Endometrial microvascular endothelial cells (primary cell): ENCODE results near the gene NOPCHAP1. TPM values are rescaled to one million over a fixed set of nuclear protein-coding genes. Genes with fewer than 3 reads are reported as not detected.
"Not testable (repeated sequence)": the region's sequence is repeated elsewhere in the genome, so short reads cannot be mapped to it uniquely, and the experiment has no call there.

Source experiments
- in situ Hi-C: cut with HindIII; loops from 2 replicates; pipeline ENCODE4 v1.10.0; 2017; ENCODE audit warnings: low sequenced_read_pairs, low pct_unique_long_range_greater_than_20kb; ENCODE audit errors: inconsistent ontology term
- total RNA-seq: library from RNA; depleted of rRNA; stranded (reverse); fragments of >200 nt; gene quantifications from one replicate; pipeline ENCODE4 v1.2.3, GENCODE V29; 2015; ENCODE audit errors: inconsistent ontology term

NOPCHAP1 gene
- total RNA-seq, 1 donor from 2014 or later, result 5.6 TPM

DNA sequence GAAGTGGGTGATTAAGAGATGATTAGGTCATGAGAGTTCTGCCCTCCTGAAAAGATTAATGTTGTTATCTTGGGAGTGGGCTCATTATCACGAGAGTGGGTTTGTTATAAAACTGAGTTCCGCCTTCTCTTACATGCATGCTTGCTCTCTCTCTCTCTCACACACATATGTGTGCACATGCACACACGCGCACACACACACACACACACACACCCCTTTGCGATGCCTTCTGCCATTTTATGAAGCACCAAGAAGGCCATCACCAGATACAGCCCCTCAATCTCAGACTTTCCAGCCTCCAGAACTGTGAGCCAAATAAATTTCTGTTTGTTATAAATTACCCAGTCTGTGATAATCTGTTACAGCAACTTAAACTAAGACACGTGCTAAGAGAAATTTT is 22.4 kb upstream of the NOPCHAP1 start:
- in situ Hi-C loops, result no loop called here

DNA sequence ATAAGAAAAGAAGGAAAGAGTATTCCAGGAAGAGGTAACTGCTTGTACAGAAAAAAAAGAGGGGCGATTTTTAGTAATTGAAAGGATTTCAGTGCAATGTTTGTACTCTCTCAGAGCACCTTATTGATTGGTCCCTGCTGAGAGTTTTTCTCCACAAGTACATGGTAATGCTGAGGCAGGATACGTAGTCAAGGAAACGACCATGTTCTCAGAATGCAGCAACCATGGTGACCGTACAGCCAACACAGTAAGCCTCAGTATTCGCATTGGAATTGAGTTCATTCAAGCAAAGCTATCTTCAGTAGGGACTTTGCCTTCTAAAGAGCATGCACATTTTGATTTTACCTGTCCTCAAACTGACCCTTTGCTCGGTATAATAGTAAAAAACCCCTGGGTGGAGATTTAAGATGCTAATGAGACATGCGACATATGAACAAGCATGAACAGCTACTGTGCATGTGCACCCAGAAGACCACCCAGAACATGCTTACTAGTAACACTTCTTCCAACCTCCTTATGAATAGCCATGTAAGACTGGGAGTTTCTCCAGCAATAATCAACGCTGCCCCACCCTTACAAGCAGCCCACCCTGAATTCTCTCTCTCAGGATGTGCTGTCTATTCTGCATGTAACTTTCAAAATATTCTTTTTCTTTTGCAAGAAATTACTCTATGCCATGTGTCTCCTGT is 21.8 kb upstream of the NOPCHAP1 start:
- in situ Hi-C loops, result no loop called here

DNA sequence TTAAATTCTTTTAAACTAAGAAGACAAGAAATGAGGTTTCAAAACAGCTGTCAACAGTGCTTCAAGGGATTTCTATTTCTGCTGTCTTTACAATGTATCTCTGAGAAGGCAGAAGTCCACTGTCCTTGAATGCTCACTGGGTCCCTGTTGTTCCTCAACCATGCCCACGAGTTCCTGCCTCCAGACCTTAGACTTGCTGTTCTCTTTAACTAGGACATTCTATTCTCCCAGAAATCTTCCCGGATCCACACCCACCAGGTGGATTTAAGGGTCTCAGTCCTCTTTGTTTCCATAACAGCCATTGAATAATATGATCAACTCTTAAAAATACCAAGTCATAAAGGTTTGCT is 21.3 kb upstream of the NOPCHAP1 start:
- in situ Hi-C loops, result no loop called here

DNA sequence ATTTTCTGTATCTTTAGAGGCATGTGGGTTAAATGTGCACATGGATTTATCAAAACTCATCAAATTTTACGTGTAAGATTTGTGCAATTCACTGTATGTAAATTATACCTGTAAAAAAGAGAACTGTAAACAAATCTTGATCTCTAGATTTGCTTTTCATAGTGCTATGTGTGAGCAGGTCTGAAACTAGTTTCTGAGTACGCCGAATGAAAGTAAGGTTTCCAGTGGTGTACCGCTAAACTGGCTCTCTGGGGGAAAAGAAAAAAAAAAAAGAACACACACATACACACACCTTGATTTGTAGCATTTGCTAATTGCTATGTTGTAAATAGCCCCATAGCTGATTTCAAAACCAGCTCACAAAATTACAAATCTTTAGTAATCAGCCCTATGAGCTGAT is 19.4 kb upstream of the NOPCHAP1 start:
- in situ Hi-C loops, result no loop called here

DNA sequence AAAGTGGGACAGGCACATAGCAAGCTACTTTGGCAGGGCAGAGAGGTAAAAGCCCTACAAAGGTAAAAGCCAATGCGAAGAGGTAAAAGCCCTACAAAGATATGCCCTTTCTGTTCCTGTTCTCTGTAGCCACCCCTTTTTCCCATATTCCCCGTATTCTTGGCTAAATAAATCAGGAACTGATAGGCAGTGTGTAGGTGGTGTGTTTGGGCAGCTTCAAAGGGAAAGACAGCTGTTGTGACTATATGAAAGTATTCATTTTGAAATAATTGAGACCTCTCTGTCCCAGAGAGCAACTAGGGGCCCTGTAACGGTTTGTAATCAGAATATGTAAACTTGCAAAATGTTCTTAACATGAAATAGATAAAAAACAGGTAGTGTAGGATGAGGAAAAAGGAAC is 16.8 kb upstream of the NOPCHAP1 start:
- in situ Hi-C loops, result no loop called here

DNA sequence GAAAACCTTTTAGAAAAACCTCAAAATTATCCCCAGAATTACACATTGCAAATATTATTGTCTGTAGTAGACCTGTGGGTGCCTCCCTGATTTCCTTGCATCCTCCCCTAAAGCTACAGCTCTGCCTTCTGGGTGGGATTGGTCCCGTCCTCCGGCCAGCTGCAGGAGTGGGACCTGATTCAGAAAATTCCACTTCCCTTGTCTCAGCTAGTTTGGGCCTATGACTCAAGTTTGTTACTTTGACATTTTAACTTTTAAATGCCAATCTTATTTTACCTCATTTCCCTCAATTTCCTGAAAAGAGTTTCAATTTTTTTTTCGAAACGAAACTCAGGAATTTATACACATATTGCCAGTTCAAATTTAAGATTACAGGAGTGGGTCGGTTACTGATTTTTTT is 14.8 kb upstream of the NOPCHAP1 start:
- in situ Hi-C loops, result no loop called here

DNA sequence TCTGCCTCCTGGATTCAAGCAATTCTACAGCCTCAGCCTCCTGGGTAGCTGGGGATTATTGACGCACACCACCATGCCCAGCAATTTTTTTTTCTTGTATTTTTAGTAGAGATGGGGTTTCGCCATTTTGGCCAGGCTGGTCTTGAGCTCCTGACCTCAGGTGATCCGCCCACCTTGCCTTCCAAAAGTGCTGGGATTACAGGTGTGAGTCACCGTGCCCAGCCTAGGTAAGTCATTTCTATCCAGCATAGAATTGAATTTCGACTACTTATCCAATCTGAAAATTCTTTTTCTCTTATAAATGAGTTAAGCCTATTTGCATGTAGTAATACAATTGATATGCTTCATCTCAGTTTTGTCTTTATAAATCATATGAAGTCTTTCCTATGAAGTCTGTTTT is 12.9 kb upstream of the NOPCHAP1 start:
- in situ Hi-C loops, result no loop called here

DNA sequence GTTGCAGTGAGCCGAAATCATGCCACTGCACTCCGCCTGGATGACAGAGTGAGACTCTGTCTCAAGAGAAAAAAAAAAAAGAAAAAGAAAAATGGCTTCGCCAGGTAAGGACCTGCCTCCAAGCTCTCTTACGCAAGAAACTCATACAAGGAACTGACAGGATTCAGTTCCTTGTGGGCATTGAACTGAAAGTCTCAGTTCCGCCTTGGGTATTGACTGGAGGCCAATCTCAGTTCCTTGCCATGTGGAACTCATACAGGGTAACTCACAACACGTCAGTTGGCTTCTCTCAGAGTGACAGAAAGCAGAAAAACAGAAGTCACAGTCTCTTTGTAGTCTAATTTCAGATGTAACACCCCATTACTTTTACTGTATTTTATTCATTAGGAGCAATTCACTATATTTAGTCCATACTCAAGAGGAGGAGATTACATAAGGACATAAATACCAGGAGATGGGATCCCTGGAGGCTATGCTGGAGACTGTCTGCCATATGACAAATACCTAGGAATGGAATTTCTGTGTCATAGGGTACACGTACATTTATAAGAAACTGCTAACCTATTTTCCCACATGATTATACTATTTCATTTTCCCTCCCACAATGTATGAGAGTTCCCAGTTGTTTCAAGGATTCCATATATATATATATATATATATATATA is 11.4 kb upstream of the NOPCHAP1 start:
- in situ Hi-C loops, result no loop called here

DNA sequence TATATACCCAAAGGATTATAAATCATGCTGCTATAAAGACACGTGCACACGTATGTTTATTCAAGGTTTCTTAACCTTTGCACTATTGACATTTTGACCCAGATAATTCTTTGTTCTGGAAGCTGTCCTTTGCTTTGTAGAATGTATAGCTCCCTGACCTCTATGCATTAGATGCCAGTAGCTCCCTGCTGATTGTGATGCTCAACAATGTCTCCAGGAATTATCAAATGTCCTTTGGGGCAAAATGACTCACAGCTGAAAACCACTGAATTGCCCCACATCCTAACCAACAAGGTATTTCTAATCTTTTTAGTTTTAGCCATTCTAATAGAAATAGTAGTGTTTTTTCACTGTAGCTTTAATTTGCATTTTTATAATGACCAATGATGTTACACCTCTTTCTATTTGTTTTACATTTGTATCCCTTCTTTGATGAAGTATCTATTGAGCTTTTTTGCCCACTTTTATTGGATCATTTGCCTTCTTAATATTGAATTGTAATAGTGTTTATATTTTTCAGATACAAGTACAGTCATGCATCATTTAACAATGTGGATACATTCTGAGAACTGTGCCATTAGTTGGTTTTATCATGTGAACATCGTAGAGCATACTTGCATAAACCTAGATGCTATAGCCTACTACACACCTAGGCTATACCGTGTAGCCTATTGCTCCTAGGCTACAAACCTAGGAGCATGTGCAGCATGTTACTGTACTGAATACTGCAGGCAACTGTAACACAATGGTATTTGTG is 10.4 kb upstream of the NOPCHAP1 start:
- in situ Hi-C loops, result no loop called here

DNA sequence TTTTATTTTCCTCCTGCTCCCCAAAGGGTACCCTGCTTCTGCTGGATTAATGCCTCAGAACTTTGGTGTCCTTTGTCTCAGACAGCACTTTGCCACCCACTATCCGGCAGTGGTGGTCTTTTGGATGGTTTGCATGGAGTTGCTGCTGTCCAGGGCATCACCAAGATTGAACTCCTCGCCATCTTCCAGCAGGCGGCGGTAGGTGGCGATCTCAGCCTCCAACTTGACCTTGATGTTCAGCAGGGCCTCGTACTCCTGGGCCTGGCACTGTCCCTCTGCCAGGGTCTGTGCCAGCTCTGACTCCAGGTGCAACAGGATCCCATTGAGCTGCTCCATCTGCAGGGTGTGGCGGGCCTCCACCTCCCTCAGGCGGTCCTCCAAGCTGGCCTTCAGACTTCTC is 9.4 kb upstream of the NOPCHAP1 start:
- in situ Hi-C loops, result no loop called here

DNA sequence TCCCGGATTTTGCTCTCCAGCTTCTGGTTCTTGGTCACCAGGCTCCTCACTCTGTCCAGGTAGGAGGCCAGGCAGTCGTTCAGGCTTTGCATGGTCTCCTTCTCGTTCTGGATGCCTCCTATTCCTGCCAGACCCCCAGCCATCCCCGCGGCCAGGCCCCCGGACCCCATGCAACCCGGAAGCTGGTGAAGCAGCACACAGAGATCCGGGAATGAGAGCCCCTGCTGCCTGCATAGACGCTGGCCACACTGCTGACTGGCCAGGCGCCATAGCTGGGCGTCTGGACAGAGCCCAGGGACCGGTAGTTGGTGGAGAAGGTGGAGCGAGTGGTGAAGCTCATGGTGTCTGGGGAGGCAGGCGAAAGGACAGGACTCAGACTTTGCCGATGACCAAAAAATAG is 8.4 kb upstream of the NOPCHAP1 start:
- in situ Hi-C loops, result not testable (repeated sequence)

DNA sequence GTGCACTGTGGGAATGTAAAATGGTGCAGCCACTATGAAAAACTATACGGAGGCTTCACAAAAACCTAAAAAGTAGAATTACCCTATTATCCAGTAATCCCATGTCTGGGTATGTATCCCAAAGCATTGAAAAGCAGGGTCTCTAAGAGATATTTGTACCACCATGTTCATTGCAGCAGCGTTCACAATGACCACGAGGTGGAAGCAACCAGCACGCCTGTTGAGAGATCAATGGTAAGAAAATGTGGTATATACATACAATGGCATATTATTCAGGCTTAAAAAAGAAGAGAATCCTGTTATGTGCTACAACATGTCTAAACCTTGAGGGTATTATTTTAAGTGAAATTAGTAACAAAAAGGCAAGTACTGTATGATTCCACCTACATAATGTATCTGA is 910 bp upstream of the NOPCHAP1 start:
- in situ Hi-C loops, result no loop called here

DNA sequence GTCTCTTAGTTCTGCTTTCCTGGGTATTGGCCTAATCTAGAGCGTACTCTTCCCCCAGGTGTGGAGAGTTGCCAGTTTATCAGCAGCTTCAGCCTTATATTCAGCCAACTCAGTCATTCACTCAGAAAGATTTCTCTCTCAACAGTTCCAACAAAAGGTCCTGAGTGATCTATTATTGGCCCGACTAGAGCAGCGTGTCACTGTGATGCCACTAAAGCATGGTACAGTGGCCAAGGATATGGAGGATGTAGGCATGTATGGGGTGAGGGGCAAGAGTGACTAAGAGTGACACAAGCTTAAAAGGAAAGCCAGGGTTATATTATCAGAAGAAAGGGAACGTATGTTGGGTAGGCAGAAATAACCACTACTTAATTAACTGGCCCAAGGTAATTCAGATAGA is 4.8 kb downstream of the NOPCHAP1 start:
- in situ Hi-C loops, result no loop called here

DNA sequence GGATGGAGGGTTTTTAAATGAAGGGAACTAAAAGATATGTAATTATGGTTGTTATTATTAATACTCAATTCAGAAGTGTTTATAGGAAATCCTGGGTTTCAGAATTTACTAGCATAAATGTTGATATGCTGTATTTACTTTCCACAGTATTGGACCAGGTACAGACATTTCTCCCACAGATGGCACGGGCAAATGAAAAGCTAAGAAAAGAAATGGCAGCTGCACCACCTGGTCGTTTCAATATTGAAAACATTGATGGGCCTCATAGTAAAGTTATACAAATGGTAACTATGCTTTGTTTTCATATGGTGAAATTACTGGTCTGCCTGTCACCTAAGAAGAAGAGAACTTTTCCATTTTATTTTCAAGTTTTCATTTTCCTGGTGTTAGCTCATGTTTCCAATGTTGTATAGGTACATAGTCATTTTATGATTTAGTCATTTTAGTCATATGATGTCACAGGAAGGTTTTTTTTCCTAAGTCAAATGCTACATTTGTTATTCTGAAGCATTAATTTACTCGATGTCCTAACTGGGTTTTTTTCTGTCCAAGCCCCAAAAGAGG is 5.5 kb downstream of the NOPCHAP1 start:
- in situ Hi-C loops, result no loop called here

DNA sequence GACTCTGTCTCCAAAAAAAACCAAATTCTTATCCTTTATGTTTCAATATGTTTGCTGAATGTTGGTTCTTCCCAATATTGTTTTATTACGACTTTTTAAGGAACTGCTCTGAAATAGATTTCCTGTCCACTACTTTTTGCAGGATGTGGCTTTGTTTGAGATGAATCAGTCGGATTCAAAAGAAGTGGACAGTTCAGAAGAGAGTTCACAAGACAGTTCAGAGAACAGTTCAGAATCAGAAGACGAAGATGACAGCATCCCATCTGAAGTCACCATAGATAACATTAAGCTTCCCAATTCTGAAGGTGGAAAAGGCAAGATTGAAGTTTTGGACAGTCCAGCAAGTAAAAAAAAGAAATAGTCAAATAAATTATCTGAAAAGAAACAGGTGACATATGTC is 8.2 kb downstream of the NOPCHAP1 start:
- in situ Hi-C loops, result no loop called here

DNA sequence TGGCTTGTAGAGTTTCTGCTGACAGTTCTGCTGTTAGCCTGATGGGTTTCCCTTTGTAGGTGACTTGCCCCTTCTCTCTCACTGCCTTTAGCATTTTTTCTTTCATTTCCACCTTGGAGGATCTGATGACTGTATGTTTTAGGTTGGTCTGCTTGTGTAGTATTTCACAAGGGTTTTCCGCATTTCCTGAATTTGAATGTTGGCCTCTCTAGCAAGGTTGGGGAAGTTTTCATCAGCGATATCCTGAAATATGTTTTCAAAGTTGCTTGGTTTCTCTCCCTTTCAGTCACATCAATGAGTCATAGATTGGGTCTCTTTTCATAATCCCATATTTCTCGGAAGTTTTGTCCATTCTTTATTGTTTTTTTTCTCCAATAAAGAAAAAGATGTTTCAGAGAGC is 11.4 kb downstream of the NOPCHAP1 start:
- in situ Hi-C loops, result no loop called here

DNA sequence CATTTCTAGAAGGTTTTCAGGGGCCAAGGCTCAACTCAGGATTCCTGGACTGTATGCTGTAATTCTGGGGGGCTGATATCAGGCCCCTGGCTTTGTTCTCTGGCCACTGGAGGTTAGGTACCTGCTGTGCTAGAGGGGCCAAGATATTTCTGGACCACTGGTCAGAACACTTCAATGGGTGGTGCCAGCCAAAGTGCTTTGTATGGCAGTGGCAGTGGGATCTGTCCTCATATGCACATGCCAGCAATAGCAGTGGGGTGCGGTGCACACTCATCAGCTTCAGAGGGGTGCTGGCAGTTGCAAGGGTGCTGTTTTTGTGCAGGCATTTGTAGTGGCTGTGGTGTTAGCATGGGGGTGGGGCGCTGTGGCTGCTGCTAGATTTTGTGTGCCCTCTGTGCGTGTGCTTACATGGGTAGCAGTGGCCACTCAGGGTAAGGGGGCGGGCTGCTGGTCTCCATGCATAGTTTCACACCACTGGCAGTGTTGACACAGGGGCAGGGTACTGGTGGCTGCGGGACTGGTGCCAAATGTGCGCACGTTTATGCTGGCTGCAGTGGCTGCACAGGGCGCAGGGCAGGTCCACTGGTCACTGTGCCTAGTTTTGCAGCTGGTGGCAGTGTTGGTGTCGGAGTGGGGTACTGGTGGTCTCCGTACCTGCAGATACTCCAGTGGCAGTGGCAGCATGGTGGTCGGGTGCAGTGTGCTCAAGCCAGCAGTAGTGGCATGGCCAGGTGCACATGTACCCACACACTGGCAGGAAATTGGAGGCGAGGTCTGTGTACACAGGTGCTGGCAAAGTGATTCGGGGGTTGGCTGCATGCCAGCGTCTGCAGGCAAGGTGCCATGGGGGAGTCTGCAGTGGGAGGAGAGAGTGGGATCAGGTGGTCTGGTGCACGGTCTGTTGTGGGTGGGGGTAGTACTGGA is 12.6 kb downstream of the NOPCHAP1 start:
- in situ Hi-C loops, result no loop called here

DNA sequence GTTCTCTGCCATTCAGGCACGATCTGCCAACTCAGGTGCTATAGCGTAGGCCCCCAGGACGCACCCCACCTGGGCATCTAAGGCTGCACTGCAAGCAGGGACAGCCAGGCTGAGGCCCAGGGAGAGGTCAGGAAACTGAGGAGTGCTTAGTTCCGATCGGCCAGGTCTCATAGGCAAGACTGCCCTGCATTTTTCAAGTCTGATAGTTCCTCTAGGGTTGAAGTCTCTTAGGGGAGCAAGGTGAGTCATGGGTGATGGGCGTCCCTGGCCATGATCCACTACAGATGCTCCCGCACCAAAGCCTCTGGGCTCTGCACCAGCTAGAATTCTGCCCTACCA is 13.2 kb downstream of the NOPCHAP1 start:
- in situ Hi-C loops, result no loop called here

DNA sequence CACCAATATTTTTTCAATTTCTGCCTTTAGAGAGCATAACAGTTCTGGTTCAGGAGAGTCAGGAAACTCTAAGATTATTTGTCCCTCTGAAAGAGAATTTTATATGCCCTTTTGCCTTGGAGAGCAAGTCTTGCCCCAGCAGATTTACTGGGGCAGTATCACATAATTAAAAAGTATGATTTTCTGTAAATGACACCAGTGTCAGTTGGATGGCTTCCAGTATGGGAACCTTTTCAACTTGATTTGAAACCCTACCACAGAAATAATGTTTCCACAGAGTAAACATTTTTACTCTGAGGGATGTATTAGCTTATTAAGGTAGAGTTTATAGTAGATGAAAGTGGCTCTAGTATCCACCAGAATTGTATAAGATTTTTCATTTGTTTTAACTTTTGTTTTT is 15.4 kb downstream of the NOPCHAP1 start:
- in situ Hi-C loops, result no loop called here
